AG04449 (cell line): ENCODE data around the gene COG4.
A peak's percentile ranks its signal among the peaks of the same experiment; 100 is the strongest.

Source experiments
- CTCF ChIA-PET: fragments of 350-600 bp; formaldehyde crosslinking; extraction: SDS; loops from one replicate; lab custom pipeline; 2021; ENCODE audit warnings: antibody characterized with exemption; lab: Yijun Ruan, JAX
- POLR2A ChIA-PET: fragments of 400-600, 350-600 bp; formaldehyde crosslinking; extraction: SDS; loops from one replicate; lab custom pipeline; 2020; ENCODE audit warnings: antibody characterized with exemption, inconsistent platforms; lab: Yijun Ruan, JAX
- DNase-seq: peaks from one replicate; pipeline ENCODE4 v3.0.0-alpha.2; 2010; ENCODE audit warnings: low read depth, low spot score
- H3K4me3 ChIP-seq: 2 replicates; pipeline ENCODE4 v1.5.1; 2011; ENCODE audit warnings: low read depth, mild to moderate bottlenecking, control low read depth, low read length
- TF ChIP-seq, protein P1 (sequence below): IDR thresholded peaks from one replicate; pipeline ENCODE4 v1.5.1; 2011; ENCODE audit warnings: mild to moderate bottlenecking, moderate library complexity, low read length, control low read depth, inconsistent platforms; ENCODE audit not compliant: insufficient read depth; ENCODE audit errors: missing control alignments

COG4 gene

DNA sequence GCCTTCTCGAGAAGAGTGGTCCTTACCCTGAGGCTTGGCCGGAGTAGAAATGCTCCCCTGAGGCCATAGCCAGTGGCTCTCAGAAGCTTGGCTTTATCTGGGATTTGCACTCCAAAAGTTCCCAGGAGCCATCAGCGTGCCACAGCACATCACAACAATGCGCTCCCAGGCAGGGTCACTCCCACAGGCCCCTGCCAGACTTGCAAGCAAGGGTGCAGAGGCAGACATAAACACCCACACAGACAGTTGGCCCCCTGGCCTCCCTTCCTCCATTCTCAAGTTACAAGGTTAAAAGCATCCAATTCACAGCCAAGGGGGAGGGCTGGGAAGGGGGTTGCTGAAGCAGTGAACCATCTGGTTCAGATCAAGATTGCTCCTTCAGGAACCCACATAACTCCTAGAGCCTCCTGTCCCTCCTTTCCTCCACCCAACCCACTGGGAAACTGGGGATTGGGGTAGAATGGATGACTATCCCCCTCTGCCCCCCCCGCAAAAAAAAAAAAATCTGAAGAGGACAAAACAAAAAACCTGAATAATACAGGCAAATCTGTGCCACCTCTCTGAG lies 86.3 kb downstream of the COG4 start:
- ChIA-PET CTCF (interaction anchor here (1.0 kb wide), 1 partner anchor 26 kb away, joined by 3 read pairs; no protein-coding TSS in a partner anchor), POLR2A (interaction anchor here (1.5 to 3.3 kb wide), 3 partner anchors 9 to 62 kb away, joined by 3 to 19 read pairs (median 6); no protein-coding TSS in a partner anchor)
- peak; percentile 74 for DNase-seq
- H3K4me3 ChIP-seq: peak overlapping the region; percentile 92
- TF ChIP-seq, protein P1, sequence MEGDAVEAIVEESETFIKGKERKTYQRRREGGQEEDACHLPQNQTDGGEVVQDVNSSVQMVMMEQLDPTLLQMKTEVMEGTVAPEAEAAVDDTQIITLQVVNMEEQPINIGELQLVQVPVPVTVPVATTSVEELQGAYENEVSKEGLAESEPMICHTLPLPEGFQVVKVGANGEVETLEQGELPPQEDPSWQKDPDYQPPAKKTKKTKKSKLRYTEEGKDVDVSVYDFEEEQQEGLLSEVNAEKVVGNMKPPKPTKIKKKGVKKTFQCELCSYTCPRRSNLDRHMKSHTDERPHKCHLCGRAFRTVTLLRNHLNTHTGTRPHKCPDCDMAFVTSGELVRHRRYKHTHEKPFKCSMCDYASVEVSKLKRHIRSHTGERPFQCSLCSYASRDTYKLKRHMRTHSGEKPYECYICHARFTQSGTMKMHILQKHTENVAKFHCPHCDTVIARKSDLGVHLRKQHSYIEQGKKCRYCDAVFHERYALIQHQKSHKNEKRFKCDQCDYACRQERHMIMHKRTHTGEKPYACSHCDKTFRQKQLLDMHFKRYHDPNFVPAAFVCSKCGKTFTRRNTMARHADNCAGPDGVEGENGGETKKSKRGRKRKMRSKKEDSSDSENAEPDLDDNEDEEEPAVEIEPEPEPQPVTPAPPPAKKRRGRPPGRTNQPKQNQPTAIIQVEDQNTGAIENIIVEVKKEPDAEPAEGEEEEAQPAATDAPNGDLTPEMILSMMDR: no peak

DNA sequence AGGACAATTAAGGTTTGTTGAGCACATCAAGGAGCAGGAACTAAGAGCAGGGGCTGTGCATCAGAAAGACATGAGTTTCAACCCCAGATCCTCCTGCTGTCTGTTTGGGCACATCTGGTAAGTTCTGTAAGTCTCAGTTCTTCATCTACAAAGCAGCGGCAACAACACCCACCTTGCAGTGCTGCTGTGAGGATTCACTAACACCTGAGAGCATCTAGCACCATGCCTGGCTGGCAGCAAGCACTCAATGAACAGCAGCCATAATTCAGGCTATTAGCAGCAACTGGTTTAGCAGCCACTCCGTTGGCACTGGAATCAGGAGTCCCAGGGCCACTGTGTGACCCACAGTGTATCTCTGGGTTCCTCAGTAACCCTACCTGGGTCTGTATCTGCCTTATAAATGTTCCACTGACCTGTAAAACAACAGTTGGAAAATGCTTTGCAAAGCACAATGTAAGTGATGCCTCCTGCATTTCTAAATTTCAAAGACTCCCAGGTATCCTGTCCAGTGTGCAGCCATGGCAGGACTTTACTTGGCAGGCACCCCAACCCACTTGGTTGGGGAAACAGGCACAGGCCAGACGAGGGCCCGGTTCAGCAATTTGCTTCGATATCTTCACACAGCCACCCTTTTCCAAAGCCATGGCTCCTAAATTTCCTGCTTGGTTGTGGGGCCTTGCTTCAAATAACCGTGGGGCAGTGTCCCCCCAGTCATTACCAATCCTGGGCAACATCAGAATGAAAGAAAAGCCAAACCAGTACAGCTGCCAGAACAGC lies 88.7 kb downstream of the COG4 start:
- no peak overlapping the region for H3K4me3 ChIP-seq
- ChIA-PET POLR2A (interaction anchor here (2.5 kb wide), 1 partner anchor 54 kb away, joined by 9 read pairs; no protein-coding TSS in a partner anchor), CTCF (no interaction called here)
- DNase-seq: no peak
- TF ChIP-seq, protein P1: no peak

DNA sequence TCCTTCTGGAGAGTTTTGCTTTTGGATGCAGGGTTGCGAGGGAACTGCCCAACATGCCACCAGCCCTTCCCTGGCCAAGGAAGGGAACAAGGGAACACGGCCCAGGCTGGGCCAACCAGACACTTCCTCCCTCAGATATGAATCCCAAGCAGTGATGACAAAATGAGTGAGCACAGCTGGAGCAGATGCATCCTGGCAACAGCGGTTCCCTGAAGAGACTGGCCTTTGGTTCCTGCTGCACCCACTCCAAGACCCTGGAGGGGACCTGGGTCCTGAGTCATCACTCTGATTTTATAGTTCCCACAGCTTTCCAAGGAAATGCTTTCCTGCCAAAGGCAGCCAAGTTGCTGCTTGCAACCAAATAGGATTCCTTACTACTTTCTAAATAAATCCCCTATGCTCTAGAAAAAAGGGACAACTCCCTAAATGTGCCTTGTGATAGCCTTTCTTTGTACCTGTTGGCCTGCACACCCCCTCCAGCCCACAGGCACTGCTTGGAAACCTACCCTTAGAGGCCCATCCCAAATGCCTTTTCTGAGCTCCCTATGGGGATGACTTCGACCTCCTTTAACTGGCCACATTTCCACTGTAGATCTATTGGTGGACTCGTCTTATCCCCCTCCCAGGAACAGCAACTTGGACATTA lies 89.8 kb downstream of the COG4 start:
- no peak for DNase-seq
- TF ChIP-seq, protein P1: no peak
- ChIA-PET CTCF (no interaction called here), POLR2A (interaction anchor here (2.5 kb wide), 1 partner anchor 53 kb away, joined by 9 read pairs; no protein-coding TSS in a partner anchor)
- no peak overlapping the region; the same call in 1 of the 2 replicates for H3K4me3 ChIP-seq

DNA sequence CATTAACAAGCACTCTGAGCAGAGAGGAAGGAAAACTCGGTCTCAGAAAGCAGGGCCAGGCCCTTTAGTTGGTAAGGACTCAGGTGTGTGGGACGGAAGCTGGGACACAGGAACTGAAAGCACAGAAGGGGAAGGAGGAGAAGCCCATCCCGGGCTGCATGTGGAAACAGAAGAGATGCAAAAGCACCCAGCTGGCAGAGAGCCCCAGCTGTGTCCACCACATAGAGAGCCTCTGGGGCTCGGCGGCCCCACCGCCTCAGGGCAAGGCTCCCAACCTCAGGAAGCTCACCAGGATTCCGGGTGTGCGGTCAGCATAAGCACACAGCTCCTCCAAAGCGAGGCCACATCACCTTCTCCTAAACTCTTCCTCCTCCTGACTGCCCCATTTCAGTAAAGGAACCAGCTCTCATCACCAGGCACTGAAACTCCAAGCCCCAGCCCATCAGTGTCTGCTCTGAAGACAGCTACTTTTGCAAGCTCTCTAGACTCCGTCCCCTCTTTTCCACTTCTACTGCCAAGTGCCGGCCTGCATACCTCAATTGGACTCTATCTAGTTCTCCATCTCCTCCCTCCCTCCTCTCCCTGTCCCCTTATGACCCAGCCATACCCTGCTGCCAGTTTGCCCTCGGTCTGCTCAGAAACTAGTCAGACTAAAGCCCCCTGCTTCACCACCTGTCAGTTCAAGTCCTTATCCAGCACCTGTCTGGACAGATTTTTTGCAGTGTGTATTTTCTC lies 90.5 kb downstream of the COG4 start:
- TF ChIP-seq, protein P1: no peak
- CTCF ChIA-PET: interaction anchor here (1.1 kb wide), 1 partner anchor 10 kb away, joined by 3 read pairs; no protein-coding TSS in a partner anchor
- DNase-seq: no peak

DNA sequence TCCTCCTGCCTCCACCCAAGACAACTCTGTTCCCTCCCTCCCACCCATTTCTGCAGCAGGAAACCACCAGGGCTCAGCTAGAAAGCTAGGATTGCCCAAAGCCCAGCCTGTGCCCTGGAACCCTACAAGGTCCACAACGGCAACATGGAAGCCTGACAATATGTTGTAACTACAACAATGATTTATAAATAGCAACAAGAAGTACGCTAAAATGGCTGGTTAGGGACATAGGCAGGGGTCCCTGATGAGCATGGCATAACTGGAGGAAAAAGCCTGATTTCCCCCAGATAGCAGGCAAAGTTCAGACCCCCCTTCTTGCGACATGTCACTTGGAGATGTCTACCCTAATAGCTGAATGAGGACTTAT lies 91.0 kb downstream of the COG4 start:
- no peak overlapping the region for H3K4me3 ChIP-seq
- ChIA-PET POLR2A (interaction anchor here (2.5 kb wide), 1 partner anchor 52 kb away, joined by 9 read pairs; no protein-coding TSS in a partner anchor), CTCF (interaction anchor here (1.1 kb wide), 1 partner anchor 10 kb away, joined by 3 read pairs; no protein-coding TSS in a partner anchor)
- no peak for DNase-seq
- TF ChIP-seq, protein P1: no peak

More for the DNA sequence above, 90.5 kb downstream of the COG4 start:
- POLR2A ChIA-PET: interaction anchor here (2.5 kb wide), 1 partner anchor 52 kb away, joined by 9 read pairs; no protein-coding TSS in a partner anchor
- H3K4me3 ChIP-seq: no peak overlapping the region
